GM18951 (cell line): Measurements from ENCODE around the gene RSPH9.
"Not testable (repeated sequence)": the region's sequence is repeated elsewhere in the genome, so short reads cannot be mapped to it uniquely, and the experiment has no call there.

ENCODE experiments used
- POLR2A ChIP-seq: IDR thresholded peaks from 4 replicates; pipeline ENCODE4 v1.6.1; 2011; ENCODE audit warnings: mild to moderate bottlenecking; ENCODE audit not compliant: insufficient read length, insufficient read depth; ENCODE audit errors: extremely low read depth
- in situ Hi-C: fragments of 300-500 bp; cut with MboI; formaldehyde crosslinking; loops from one replicate; pipeline ENCODE4 v1.12.0; 2022; ENCODE audit warnings: low sequenced_read_pairs, mixed read lengths, inconsistent platforms; ENCODE audit not compliant: unreplicated experiment

RSPH9 gene

GRCh38 chr6:43622541-43622940, 22.3 kb upstream of the RSPH9 start:
- peak; percentile 24 for TF ChIP-seq POLR2A
- in situ Hi-C loops, result no loop called here

DNA sequence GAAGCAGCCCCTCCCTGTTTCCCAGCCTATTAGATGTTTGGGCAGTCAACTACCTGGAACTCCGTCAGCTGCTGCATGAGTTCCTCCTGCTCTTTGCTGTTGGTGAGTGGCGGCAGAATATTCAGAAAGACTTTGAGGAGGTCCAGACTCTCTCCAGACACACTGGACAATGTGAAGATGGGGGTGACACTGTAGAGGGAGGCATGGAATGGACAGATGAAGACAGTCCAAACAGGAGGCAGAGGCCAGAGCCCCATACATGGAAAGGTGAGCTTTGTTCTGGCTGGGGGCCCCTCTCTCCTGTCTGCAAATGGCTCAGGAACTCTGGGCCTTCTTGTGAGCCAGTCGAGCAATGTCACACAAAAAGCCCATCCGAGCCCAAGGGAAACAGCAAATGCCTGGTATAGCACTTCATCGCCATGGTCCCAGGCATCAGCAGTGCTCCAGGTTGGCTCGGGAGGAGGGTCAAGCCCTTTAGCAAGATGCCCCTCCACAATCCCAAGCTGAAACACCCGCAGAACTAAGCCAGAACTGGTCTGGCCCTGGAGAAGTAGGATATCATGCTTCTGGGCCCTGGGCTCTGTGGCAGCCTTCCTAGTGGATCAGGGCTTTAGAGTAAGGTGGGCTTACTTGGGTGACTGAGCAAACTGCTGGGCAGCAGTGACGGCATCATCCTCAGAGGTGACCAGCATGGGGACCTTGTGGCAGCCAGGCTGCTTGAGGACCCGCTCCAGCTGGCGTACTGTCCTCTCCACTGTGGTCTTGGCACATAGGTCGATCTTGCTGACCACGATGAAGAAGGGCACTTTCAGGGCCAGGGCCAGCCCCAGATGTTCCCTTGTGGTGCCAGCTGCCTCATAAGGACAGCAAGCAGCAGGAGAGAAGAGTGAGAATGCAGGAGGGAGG, 20.7 kb upstream of the RSPH9 start:
- no peak for TF ChIP-seq POLR2A
- in situ Hi-C loops, result no loop called here

GRCh38 chr6:43624786-43625288, 20.0 kb upstream of the RSPH9 start:
- in situ Hi-C loops, result no loop called here
- TF ChIP-seq POLR2A, result no peak

- in situ Hi-C loops, result no loop called here
- no peak for TF ChIP-seq POLR2A
These were observed 19.3 kb upstream of the RSPH9 start for GRCh38 chr6:43625393-43625992.

DNA sequence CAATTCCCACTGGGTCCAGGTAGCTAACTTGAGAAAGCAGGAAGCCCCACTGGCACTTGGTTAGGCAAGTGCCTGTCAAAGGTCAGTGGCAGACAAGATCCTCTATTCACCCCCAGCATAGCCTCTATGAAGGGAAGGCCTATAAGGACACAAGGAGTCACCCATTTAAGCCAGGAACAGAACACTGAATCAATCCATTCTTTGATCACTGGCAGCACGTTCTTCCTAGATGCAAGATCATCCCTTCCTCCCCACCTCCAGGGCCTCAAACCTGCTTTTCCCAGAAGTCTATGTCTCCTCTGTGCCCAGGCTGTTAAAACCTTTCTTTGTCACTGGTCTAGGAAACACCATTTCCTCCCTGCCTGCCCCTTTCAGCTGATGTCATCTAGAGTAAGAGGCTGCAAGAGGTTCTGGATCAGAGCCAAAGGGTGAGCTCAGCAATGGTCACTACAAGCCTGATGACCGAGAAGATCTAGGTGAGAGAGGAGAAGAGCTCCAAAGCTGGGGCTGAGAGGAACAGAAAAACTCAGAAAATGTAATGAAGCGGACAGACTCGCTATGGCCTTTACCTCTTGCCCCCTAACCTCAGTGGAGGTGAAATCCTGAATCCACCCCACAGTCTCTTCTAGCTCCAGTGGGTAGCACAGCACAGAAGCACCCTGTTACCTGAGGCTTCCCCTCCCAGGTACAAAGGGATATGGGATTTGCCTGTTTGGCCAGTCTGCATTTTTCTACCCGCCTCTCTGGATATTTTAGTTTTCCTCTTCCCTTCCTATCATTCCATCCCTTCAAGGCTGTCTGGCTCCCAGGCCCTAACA, 17.6 kb upstream of the RSPH9 start:
- TF ChIP-seq POLR2A, result no peak

DNA sequence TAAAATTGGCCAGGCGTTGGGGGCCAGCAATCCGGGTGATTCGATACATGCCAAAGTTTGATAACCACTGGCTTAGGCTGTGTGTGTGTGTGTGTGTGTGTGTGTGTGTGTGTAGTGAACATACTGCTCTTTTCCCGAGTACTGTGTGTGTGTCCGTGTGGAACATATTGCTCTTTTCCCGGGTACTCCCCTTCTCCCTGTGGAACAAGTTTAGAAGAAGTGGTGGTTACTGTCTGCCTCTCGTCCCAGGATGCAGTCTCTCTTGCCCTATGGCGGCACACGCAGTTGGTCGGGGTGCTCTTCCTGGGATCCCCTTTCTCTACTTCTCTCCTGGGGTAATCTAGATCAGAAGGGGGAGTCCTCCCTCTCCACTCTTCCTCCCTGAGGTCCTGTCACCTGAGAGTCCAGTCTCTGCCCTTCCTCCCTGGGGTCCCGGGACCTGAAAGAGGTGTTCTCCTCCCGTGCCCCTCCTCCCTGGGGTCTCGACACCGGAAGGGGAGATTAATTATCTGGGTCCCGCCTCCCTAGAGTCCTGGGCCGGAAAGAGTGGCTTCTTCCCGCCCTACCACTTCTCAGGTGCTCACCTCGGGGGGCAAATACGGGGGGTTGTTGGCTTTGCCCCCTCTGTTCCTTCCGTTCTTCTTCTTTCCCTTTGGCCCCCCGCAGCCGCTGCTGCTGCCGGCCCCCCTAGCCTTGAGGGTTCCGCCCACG, 16.3 kb upstream of the RSPH9 start:
- peak; percentile 30 for TF ChIP-seq POLR2A
- in situ Hi-C loops, result no loop called here

More for the DNA sequence above, 17.6 kb upstream of the RSPH9 start:
- in situ Hi-C loops, result no loop called here

- in situ Hi-C loops, result no loop called here
- peak; percentile 47 for TF ChIP-seq POLR2A
These were observed 15.7 kb upstream of the RSPH9 start, which contains the start of gene GTPBP2 for GRCh38 chr6:43629104-43629504. Gene GTPBP2 (minus strand): TSS chr6:43629264. CDS start chr6:43629162, 102 bp downstream.

DNA sequence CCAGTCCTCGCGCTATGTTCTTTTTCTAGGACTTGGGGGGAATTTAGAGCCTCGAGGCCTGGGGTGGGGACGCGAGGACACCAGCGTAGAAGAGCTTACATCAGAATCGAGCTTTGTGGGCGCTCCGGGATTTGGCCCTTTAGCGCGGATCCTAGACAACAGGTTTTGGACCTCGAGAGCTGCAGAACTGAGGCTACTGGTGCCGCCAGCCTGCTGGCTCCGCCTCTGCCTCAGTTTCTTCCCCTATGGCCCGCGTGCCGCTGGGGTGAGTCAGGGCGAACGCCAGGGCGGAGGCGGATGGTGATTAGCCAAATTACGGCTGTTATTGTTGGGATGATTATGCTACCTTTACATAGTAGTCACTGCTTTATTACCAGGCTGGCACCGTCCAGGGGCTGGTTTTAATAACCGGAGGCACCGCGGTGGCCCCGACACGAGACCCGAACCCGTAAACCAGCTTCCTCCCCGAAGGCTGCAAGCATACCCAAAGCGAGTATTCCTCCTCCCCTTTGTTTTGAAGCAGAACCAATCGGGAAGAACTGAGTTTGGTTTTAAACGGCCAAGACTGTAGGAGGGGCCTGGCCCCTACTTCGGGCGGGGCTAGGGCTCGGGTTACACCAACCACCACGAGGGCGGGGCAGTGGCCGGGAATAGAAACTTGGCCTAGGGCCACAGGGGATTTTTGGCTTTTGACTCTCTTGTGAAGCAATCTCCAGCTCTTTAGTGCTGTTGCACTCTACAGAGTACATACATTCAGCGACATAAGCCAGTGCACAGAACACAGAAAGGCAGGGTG, 15.1 kb upstream of the RSPH9 start:
- peak; percentile 54 for TF ChIP-seq POLR2A
- in situ Hi-C loops, result no loop called here

DNA sequence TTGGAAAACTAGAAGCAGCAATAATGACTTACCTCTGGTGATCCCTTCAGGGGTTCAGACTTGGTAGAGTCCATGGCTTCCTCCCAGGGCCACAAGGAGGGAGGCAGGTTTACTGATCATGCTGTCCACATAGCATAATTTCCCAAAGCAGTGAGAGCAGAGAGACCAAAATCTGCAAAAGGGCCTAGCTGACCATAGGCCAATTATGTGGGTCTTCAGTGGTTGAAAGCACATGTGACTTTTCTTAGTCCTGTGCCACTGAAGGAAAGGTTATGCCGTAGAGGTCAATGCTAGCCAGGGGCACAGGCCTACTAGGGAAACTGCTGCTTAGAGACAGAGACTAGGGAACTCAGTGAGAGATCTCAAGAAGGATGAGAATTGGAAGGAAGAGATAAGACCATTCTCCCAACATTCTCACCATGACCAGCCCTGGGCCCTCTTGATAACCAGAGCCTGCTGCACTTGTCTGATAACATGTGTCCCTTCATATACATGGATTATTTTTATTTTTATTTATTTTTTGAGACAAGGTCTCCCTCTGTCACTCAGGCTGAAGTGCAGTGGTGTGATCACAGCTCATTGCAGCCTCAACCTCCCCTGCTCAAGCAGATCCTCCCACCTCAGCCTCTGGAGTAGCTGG, 13.7 kb upstream of the RSPH9 start:
- no peak for TF ChIP-seq POLR2A
- in situ Hi-C loops, result no loop called here

- in situ Hi-C loops, result not testable (repeated sequence)
These were observed 11.8 kb upstream of the RSPH9 start for GRCh38 chr6:43633002-43633401.

GRCh38 chr6:43634702-43635303, 10.0 kb upstream of the RSPH9 start:
- in situ Hi-C loops, result no loop called here
- no peak for TF ChIP-seq POLR2A
